GM12874 (cell line): ENCODE data around the gene AOPEP.

Experiments
- CTCF ChIP-seq: IDR thresholded peaks from 2 replicates; pipeline ENCODE4 v1.5.1; 2011; ENCODE audit warnings: low read depth, mild to moderate bottlenecking, control low read depth, low read length, moderate library complexity; ENCODE audit not compliant: insufficient read depth

AOPEP gene

GRCh38 chr9:94993821-94994165 is 267.3 kb downstream of the AOPEP start:
- TF ChIP-seq CTCF: no peak

GRCh38 chr9:94995048-94995693 is 268.7 kb downstream of the AOPEP start:
- no peak for TF ChIP-seq CTCF

- no peak for TF ChIP-seq CTCF
Observed at GRCh38 chr9:94996641-94997040, 270.1 kb downstream of the AOPEP start.

GRCh38 chr9:94997727-94998126 is 271.2 kb downstream of the AOPEP start:
- TF ChIP-seq CTCF: no peak

- no peak for TF ChIP-seq CTCF
Observed at GRCh38 chr9:94999832-95000231, 273.3 kb downstream of the AOPEP start.

GRCh38 chr9:95000821-95001220 is 274.3 kb downstream of the AOPEP start:
- TF ChIP-seq CTCF: no peak

GRCh38 chr9:95001720-95002119 is 275.2 kb downstream of the AOPEP start:
- no peak for TF ChIP-seq CTCF
